HG02763 (cell line): Measurements from ENCODE around the gene BTBD9.
"Not testable (repeated sequence)": the region's sequence is repeated elsewhere in the genome, so short reads cannot be mapped to it uniquely, and the experiment has no call there.

Experiments
- ATAC-seq: cut with Tn5 transposase; IDR thresholded peaks from one replicate; pipeline ENCODE4 v1.9.1; 2021; ENCODE audit warnings: mild to moderate bottlenecking, moderate library complexity; ENCODE audit not compliant: unreplicated experiment

The BTBD9 gene

DNA sequence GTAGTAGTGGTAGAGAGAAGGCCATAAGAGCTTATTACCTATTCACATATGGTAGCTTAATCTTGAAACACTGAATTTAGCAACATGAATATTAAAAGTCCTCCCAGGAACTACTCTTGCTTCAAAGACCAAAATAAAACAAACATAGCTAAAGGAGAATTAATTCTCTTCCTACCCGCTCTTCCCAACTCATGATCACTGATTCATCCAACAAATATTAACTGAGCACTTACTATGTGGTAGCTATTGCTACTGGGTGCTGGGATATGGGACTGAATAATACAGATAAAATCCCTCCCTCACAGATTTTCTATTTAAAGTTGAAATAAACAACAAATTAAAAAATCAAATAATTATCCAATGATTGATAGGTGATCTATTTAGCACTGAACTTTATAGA lies 287.1 kb downstream of the BTBD9 start:
- no peak for ATAC-seq

- ATAC-seq = no peak
These were observed 288.8 kb downstream of the BTBD9 start for GRCh38 chr6:38350942-38351341.

GRCh38 chr6:38350220-38350619 lies 289.5 kb downstream of the BTBD9 start:
- ATAC-seq = no peak

GRCh38 chr6:38349795-38350194 lies 289.9 kb downstream of the BTBD9 start:
- no peak for ATAC-seq

GRCh38 chr6:38349221-38349620 lies 290.5 kb downstream of the BTBD9 start:
- no peak for ATAC-seq

DNA sequence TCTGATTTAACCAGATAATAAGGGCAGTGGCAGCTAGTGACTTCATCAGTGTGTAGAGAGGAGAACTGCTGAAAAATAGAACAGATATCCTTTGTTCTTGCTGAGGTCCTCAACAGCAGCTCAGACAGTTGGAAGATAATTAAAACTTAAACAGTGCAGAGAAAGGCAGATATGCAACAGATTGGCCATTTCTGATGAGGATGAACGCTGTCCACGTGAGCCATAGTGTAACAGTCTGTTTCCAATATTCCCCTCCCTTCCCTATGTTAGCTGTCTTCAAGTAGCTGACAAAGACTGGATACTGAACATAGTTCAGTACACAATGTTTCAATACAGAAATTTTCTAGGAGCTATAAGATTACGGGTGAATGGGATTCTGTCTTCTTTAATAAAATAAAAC lies 291.4 kb downstream of the BTBD9 start:
- ATAC-seq = no peak

DNA sequence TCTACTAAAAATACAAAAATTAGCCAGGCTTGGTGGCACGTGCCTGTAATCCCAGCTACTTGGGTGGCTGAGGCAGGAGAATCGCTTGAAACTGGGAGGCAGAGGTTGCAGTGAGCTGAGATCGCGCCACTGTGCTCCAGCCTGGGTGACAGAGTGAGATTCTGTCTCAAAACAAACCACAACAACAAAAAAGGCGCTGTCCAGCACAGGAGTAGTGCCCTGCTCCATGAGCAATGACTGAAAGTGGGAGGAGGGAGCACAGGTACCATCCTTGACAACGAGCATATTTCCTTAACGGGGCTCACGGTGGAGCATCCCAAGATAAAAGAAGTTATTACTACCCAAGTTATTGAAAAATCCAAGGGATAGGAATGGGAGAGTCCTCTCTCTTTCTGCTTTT lies 291.9 kb downstream of the BTBD9 start:
- ATAC-seq = not testable (repeated sequence)

- no peak for ATAC-seq
These were observed 293.2 kb downstream of the BTBD9 start for GRCh38 chr6:38346291-38347079.

- ATAC-seq = no peak
These were observed 294.1 kb downstream of the BTBD9 start for GRCh38 chr6:38345586-38345985.

GRCh38 chr6:38341496-38341895 lies 298.2 kb downstream of the BTBD9 start:
- no peak for ATAC-seq

DNA sequence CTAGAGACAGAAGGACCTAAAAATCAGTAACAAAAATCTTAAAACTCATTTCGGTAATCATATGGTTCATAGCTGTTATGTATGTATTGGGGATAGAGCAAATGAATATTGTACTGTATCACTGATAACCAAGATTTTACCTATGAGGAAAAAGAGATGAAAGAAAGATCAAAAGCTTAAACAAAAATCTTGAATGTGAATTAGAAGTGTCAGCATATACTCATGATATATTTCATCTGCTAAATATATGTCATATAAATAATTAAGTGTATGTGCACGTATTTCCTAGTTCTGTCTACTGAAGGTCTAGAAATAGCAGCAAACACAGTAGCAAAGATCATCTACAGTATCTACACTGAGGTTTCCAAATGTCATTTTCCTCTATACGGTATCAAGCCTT lies 299.8 kb downstream of the BTBD9 start:
- ATAC-seq = no peak

GRCh38 chr6:38337819-38338465 lies 301.8 kb downstream of the BTBD9 start:
- no peak for ATAC-seq

GRCh38 chr6:38336922-38337321 lies 302.8 kb downstream of the BTBD9 start:
- ATAC-seq = no peak

DNA sequence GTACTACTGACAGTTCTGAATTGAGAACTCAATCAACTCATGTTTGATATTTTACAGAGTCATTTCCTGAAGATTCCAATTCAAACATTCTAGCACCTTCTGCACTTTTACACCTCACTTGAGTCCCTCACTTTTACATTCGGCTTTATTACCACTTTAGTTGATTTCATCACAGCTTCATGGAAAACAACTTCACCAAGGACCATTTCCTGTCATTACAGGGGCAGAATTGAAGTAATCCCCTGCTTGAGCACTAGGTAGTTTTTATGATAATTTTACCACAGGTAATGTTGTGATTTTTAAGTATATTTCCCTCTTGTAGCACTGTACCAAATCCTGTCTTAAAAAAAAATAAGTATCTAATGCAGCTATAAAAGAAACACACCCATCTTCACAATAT lies 312.9 kb downstream of the BTBD9 start:
- no peak for ATAC-seq

DNA sequence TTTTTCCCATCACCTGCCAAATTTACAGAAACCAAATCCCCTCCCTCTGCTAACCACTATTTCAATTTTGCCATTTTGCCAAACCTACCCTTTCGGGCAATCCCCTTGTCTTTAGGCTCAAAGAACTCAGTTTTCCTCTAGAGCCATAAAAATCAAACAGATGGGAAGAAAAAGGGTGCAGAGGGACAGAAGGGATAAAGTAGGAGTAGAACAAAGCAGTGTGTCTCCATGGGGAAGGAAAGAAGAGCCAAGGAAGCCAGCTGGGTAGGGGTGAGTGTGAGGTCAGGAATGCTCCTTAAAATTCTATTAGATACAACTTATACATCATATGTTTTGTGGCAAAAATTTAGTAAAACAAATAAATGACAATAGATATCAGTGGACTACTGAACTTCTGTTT lies 316.5 kb downstream of the BTBD9 start:
- ATAC-seq = no peak

DNA sequence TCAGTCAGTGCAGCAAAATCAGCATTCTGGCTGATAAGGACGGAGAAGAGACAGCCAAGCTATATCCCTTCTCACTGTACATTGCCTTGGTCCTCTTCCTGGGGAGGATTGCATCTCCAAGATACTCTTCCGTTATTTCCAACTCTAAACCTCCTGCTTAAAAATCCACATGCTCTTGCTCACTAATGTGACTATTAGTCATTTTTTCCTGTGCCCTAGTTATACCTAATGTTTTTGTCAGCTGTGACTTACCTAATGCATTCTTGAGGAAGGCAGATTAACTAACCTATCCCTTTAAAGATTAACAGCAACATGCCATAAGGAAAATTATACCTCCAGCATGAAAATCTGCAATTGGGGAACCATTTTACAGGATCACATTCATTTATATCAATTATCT lies 317.6 kb downstream of the BTBD9 start:
- ATAC-seq = no peak

GRCh38 chr6:38320843-38321242 lies 318.9 kb downstream of the BTBD9 start:
- ATAC-seq = peak; percentile 62

DNA sequence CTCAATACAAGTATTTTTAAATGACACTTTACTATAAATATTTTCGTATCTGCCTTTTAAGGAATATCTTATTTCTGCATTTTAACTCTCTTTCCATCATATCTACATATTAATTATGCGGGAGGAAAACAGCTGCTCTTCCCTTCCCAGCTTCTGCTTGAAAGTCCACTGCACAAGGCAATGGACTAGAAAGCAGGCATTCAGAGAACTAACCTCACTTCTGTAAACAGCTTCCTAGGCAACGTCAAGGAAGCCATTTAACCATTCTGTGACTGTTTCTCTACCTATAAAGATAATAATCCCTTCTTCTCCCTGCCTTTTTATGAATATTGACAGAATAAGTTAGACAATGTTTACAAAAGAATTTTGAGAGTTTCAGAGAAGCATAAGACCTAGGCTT lies 319.4 kb downstream of the BTBD9 start:
- ATAC-seq = no peak

GRCh38 chr6:38319256-38320212 lies 320.2 kb downstream of the BTBD9 start:
- no peak for ATAC-seq

DNA sequence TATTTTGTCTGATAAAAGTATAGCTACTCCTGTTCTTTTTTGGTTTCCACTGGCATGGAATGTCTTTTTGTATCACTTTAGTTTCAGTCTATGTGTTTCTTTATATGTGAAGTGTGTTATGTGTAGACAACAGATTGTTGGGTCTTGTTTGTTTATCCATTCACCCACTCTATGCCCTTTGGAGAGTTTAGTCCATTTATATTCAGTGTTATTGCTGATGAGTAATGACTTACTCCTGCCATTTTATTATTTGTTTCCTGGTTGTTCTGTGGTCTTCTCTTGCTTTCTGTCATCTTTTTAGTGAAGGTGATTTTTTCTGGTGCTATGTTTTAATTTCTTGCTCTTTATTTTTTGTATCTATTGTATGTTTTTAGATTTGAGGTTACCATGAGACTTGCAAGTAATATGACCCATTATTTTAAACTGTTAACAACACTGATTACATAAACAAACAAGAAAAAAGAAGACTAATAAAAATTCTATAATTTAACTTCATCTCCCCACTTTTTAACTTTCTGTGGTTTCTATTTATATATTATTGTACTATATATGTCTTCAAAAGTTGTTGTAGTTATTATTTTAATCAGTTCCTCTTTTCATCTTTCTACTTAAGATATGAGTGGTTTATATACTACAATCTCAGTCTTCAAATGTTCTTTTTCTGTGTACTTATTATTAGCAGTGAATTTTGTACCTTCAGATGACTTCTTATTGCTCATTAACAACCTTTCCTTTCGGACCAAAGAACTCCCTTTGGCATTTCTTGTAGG lies 323.4 kb downstream of the BTBD9 start:
- no peak for ATAC-seq

DNA sequence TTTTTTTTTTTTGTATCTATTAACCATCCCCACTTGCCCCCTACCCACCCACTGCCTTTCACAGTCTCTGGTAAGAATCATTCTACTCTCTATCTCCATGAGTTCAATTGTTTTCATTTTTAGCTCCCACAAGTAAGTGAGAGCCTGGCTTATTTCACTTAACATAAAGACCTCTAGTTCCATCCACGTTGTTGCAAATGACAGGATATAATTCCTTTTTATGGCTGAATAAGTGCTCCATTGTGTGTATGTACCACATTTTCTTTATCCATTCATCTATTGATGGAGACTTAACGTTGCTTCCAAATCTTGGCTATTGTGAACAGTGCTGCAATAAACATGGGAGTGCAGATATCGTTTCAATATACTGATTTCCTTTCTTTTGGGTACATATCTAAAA lies 328.5 kb downstream of the BTBD9 start:
- no peak for ATAC-seq
